Activated CD8-positive, alpha-beta T cell treated with anti-CD3 and anti-CD28 coated beads for 36 hours (primary cell): Measurements from ENCODE around the gene SLC9A5. TPM values are rescaled to one million over a fixed set of nuclear protein-coding genes. Genes with fewer than 3 reads are reported as not detected.

Experiments used
- ATAC-seq: fragments of 200-7000 bp; cut with Tn5 transposase; one replicate; pipeline ENCODE4 v1.10.0; 2021; ENCODE audit warnings: mild to moderate bottlenecking, moderate library complexity
- CTCF ChIA-PET: fragments of 350-600 bp; sonication (Branson Sonifier 250); formaldehyde crosslinking; loops from one replicate; lab custom pipeline; 2021; ENCODE audit warnings: antibody characterized with exemption; lab: Charles Lee
- POLR2A ChIA-PET: fragments of 350-600 bp; sonication (Branson Sonifier 250); formaldehyde crosslinking; loops from one replicate; lab custom pipeline; 2021; ENCODE audit warnings: antibody characterized with exemption; lab: Charles Lee
- DNase-seq: peaks from one replicate; pipeline ENCODE4 v3.0.0-alpha.2; 2020
- H3K27ac Mint-ChIP-seq: one replicate; pipeline ENCODE4 v1.8.0; 2021; ENCODE audit warnings: mild to moderate bottlenecking, mixed read lengths
- H3K27me3 Mint-ChIP-seq: one replicate; pipeline ENCODE4 v1.8.0; 2021; ENCODE audit warnings: mixed read lengths
- H3K36me3 Mint-ChIP-seq: one replicate; pipeline ENCODE4 v1.8.0; 2021; ENCODE audit warnings: low read depth, mixed read lengths
- H3K4me1 Mint-ChIP-seq: one replicate; pipeline ENCODE4 v1.8.0; 2021; ENCODE audit warnings: low read depth, mixed read lengths
- H3K4me3 Mint-ChIP-seq: one replicate; pipeline ENCODE4 v1.8.0; 2021; ENCODE audit warnings: mild to moderate bottlenecking, moderate library complexity, mixed read lengths
- H3K9me3 Mint-ChIP-seq: one replicate; pipeline ENCODE4 v1.8.0; 2021; ENCODE audit warnings: mixed read lengths
- intact Hi-C: fragments of 100-400 bp; cut with micrococcal nuclease; formaldehyde crosslinking; loops from one replicate; pipeline ENCODE4 v1.10.0; 2022
- total RNA-seq, 2 experiments: library from RNA; stranded (reverse); gene quantifications; one replicate each; pipeline ENCODE4 v1.2.3, GENCODE V29; 2021
- TF ChIP-seq, protein P1 (sequence below): fragments of 200-600 bp; IDR thresholded peaks from one replicate; pipeline ENCODE4 v1.8.0; 2022; ENCODE audit warnings: antibody characterized with exemption, mild to moderate bottlenecking

SLC9A5 gene
- total RNA-seq, 2 experiments from 2014 or later, result 7.7 to 8.1 TPM

DNA sequence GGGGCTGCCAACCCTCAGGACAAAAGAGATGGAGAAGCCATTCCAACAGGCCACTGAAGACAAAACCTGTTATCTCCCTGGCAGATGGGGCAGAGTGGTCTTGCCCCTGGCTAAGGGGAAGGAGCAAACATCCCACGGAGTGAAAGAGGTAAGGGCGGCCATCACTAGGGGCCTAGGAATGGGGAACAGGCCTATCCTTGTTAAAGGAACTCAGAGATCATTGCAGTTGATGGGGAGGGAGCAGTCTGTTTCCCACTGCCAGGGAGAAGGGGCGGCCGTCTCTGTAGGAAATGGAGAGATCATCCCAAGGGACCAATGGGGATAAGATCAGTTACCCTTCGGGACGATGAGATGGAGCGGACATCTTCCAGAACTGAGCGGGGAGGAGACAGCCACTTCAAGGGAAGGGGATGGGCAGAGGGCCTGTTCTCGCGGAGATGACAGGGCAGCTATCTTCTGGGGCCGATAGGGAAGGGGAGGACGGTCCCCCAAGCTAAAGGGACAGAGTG, 22.4 kb upstream of the SLC9A5 start:
- peak overlapping the region; percentile 100 for H3K4me3 Mint-ChIP-seq
- H3K27ac Mint-ChIP-seq, result peak overlapping the region; percentile 75
- CTCF ChIA-PET, result interaction anchor here (0.7 to 2.5 kb wide), 19 partner anchors 9 to 650 kb away, joined by 3 to 13 read pairs (median 5); partner anchors contain the start of genes CTCF, E2F4, KCTD19 and LRRC36
- peak; percentile 0 for ATAC-seq
- no peaks in the 10 kb centered on the region for H3K27me3 Mint-ChIP-seq
- intact Hi-C loops, result no loop called here
- no peaks in the 10 kb centered on the region for H3K9me3 Mint-ChIP-seq
- TF ChIP-seq, protein P1, sequence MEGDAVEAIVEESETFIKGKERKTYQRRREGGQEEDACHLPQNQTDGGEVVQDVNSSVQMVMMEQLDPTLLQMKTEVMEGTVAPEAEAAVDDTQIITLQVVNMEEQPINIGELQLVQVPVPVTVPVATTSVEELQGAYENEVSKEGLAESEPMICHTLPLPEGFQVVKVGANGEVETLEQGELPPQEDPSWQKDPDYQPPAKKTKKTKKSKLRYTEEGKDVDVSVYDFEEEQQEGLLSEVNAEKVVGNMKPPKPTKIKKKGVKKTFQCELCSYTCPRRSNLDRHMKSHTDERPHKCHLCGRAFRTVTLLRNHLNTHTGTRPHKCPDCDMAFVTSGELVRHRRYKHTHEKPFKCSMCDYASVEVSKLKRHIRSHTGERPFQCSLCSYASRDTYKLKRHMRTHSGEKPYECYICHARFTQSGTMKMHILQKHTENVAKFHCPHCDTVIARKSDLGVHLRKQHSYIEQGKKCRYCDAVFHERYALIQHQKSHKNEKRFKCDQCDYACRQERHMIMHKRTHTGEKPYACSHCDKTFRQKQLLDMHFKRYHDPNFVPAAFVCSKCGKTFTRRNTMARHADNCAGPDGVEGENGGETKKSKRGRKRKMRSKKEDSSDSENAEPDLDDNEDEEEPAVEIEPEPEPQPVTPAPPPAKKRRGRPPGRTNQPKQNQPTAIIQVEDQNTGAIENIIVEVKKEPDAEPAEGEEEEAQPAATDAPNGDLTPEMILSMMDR, result no peak
- POLR2A ChIA-PET, result interaction anchor here (0.8 to 12.3 kb wide), 11 partner anchors 8 to 41 kb away, joined by 3 to 123 read pairs (median 5); partner anchors contain the start of genes FHOD1 and SLC9A5
- H3K4me1 Mint-ChIP-seq, result peaks cover 38% of the 10 kb centered on the region
- peaks cover 38% of the 10 kb centered on the region for H3K36me3 Mint-ChIP-seq
- DNase-seq, result no peak

DNA sequence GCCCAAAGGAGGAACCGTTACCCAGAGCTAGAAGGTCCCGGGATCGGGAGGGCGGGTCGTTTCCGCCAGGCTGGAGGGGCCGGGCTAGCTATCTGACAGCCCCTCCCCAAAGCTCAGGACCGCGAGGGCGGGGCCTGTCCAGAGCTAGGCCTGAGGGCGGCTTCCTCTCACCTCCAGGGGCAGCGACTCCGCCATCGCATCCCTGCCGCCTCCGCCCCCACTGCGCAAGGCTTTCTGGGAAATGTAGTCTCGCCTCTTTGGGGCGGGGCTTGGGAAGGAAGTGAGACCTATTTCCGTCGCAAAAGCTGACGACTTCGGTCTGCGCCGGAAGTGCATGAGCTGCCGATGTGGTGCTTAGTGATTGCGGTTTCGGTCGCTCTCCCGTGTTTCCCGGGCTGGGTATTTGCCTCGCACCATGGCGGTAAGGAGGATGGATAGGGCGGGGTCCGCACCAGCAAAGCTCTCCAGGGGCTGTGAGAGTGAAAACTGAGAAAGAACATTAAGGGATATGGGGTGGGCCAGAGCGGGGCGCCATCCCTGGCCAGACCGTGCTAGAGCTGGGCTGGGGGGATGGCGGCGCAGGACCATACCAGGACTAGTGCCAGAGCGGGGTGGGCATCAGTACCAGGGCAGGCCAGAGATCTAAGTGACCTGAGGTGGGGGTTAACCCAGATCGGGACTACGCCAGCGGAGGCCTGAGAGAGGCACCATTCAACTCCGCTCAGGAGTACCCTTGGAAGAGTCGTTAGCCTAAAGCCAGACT, 21.8 kb upstream of the SLC9A5 start, which contains the start of gene TMEM208:
TSS of gene TMEM208 (plus strand) at position 327 of the 763 bp plus-strand sequence. CDS start at position 416, 89 bp downstream.
- ATAC-seq (peak; percentile 97), DNase-seq (peak; percentile 99)
- ChIA-PET POLR2A (interaction anchor here (0.8 to 12.3 kb wide), 13 partner anchors 9 to 50 kb away, joined by 3 to 123 read pairs (median 5); partner anchors contain the start of genes E2F4, FHOD1 and SLC9A5), CTCF (interaction anchor here (0.7 to 2.5 kb wide), 20 partner anchors 9 to 649 kb away, joined by 3 to 13 read pairs (median 4); partner anchors contain the start of genes CTCF, E2F4, KCTD19 and LRRC36)
- Mint-ChIP-seq H3K9me3 (no peaks in the 10 kb centered on the region), H3K4me3 (peak within 1 kb of the TSS; percentile 100), H3K27me3 (no peaks in the 10 kb centered on the region), H3K4me1 (peaks cover 38% of the 10 kb centered on the region), H3K36me3 (peaks cover 45% of the 10 kb centered on the region), H3K27ac (peak within 1 kb of the TSS; percentile 100)
- intact Hi-C loops, result no loop called here
- TF ChIP-seq, protein P1, result no peak

DNA sequence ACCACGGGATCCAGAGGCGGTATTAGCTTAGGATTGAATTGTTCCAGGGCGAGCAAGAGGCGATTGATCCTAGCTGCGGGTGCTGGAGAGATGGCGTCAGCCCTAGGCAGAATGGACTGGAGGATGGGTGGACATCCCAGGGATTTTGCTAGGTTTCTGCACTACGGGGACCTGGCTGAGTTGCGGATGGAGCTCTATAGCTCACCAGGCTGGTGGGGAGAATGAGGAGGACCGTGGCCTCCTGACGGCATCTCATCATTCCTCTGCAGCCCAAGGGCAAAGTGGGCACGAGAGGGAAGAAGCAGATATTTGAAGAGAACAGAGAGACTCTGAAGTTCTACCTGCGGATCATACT, 21.2 kb upstream of the SLC9A5 start:
- CTCF ChIA-PET, result interaction anchor here (1.0 to 2.5 kb wide), 15 partner anchors 12 to 335 kb away, joined by 3 to 13 read pairs (median 5); partner anchors contain the start of genes CTCF, E2F4, KCTD19 and LRRC36
- TF ChIP-seq, protein P1, result no peak
- H3K4me3 Mint-ChIP-seq, result peak overlapping the region; percentile 100
- no peaks in the 10 kb centered on the region for H3K27me3 Mint-ChIP-seq
- peak overlapping the region; percentile 100 for H3K27ac Mint-ChIP-seq
- intact Hi-C loops, result no loop called here
- POLR2A ChIA-PET, result interaction anchor here (0.8 to 12.3 kb wide), 13 partner anchors 9 to 51 kb away, joined by 3 to 123 read pairs (median 5); partner anchors contain the start of genes E2F4, FHOD1 and SLC9A5
- no peaks in the 10 kb centered on the region for H3K9me3 Mint-ChIP-seq
- peaks cover 47% of the 10 kb centered on the region for H3K36me3 Mint-ChIP-seq
- peaks cover 38% of the 10 kb centered on the region for H3K4me1 Mint-ChIP-seq
- DNase-seq, result no peak
- ATAC-seq, result no peak

DNA sequence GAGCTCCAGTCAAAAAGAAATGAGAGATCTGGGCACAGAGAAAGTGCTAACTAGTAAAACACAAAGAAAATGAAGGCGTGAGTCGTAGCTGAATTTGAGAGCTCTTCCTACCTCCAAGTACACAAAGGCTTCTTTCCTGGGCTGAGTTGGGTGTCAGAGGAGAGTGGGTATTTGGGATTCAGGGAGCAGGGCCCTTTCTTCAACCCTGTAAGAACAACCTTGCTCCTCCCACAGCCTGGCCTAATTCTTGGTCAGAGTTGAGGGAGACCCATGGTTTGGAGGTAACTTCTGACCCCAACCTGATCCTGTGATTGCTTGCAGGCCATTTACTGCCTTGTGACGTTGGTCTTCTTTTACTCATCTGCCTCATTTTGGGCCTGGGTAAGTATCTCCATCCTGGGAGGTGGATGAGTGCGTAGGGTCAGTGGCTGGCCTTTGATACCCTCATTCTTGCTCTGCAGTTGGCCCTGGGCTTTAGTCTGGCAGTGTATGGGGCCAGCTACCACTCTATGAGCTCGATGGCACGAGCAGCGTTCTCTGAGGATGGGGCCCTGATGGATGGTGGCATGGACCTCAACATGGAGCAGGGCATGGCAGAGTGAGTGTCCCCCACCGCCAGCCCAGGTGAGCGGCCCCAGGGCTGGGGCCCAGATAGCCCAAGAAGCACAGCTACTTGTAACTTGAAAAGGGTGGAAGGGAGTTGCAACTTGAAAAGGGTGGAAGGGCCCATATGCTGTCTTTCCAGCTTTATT, 20.6 kb upstream of the SLC9A5 start:
- CTCF ChIA-PET, result interaction anchor here (1.3 to 2.5 kb wide), 4 partner anchors 14 to 44 kb away, joined by 3 to 9 read pairs (median 6); no protein-coding TSS in a partner anchor
- Mint-ChIP-seq H3K4me1 (peaks cover 38% of the 10 kb centered on the region), H3K4me3 (peak overlapping the region; percentile 100), H3K27me3 (no peaks in the 10 kb centered on the region), H3K27ac (peak overlapping the region; percentile 100), H3K9me3 (no peaks in the 10 kb centered on the region), H3K36me3 (peaks cover 48% of the 10 kb centered on the region)
- POLR2A ChIA-PET, result interaction anchor here (0.8 to 12.3 kb wide), 10 partner anchors 9 to 52 kb away, joined by 3 to 123 read pairs (median 6); partner anchors contain the start of genes E2F4, FHOD1 and SLC9A5
- no peak for ATAC-seq
- DNase-seq, result no peak
- intact Hi-C loops, result no loop called here
- TF ChIP-seq, protein P1, result no peak
